Measurements from ENCODE around the gene AGBL1. TPM values are rescaled to one million over a fixed set of nuclear protein-coding genes. Genes with fewer than 3 reads are reported as not detected.
"Not testable (repeated sequence)": the region's sequence is repeated elsewhere in the genome, so short reads cannot be mapped to it uniquely, and the experiment has no call there.

AGBL1 gene
- total RNA-seq, 2 donors from 2014 or later: not detected

- TF ChIP-seq, protein P1, sequence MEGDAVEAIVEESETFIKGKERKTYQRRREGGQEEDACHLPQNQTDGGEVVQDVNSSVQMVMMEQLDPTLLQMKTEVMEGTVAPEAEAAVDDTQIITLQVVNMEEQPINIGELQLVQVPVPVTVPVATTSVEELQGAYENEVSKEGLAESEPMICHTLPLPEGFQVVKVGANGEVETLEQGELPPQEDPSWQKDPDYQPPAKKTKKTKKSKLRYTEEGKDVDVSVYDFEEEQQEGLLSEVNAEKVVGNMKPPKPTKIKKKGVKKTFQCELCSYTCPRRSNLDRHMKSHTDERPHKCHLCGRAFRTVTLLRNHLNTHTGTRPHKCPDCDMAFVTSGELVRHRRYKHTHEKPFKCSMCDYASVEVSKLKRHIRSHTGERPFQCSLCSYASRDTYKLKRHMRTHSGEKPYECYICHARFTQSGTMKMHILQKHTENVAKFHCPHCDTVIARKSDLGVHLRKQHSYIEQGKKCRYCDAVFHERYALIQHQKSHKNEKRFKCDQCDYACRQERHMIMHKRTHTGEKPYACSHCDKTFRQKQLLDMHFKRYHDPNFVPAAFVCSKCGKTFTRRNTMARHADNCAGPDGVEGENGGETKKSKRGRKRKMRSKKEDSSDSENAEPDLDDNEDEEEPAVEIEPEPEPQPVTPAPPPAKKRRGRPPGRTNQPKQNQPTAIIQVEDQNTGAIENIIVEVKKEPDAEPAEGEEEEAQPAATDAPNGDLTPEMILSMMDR (IDR thresholded peaks at IDR 0.05): no peak
- no peaks in the 10 kb centered on the region for H3K4me1 ChIP-seq (ENCODE audit: control insufficient read depth in 1 of 2, low read depth in 2 of 2)
- no peak for ATAC-seq (ENCODE audit: insufficient number of reproducible peaks, low FRiP score, low read depth)
- no peak overlapping the region for H3K4me3 ChIP-seq
- no peak overlapping the region for H3K27ac ChIP-seq
- H3K27me3 ChIP-seq (replicated peaks; ENCODE audit: insufficient read depth): no peaks in the 10 kb centered on the region
- no peaks in the 10 kb centered on the region for H3K36me3 ChIP-seq
- H3K9me3 ChIP-seq: no peaks in the 10 kb centered on the region
- no peak for DNase-seq (ENCODE audit: low spot score)
These were observed 797.5 kb downstream of the AGBL1 start for GRCh38 chr15:86877171-86877631.

GRCh38 chr15:86878844-86879243 lies 799.2 kb downstream of the AGBL1 start:
- not testable (repeated sequence) for H3K36me3 ChIP-seq; H3K27me3 ChIP-seq (replicated peaks; ENCODE audit: insufficient read depth); DNase-seq (ENCODE audit: low spot score); H3K4me1 ChIP-seq (ENCODE audit: control insufficient read depth in 1 of 2, low read depth in 2 of 2); H3K4me3 ChIP-seq; ATAC-seq (ENCODE audit: insufficient number of reproducible peaks, low FRiP score, low read depth); H3K9me3 ChIP-seq; H3K27ac ChIP-seq

DNA sequence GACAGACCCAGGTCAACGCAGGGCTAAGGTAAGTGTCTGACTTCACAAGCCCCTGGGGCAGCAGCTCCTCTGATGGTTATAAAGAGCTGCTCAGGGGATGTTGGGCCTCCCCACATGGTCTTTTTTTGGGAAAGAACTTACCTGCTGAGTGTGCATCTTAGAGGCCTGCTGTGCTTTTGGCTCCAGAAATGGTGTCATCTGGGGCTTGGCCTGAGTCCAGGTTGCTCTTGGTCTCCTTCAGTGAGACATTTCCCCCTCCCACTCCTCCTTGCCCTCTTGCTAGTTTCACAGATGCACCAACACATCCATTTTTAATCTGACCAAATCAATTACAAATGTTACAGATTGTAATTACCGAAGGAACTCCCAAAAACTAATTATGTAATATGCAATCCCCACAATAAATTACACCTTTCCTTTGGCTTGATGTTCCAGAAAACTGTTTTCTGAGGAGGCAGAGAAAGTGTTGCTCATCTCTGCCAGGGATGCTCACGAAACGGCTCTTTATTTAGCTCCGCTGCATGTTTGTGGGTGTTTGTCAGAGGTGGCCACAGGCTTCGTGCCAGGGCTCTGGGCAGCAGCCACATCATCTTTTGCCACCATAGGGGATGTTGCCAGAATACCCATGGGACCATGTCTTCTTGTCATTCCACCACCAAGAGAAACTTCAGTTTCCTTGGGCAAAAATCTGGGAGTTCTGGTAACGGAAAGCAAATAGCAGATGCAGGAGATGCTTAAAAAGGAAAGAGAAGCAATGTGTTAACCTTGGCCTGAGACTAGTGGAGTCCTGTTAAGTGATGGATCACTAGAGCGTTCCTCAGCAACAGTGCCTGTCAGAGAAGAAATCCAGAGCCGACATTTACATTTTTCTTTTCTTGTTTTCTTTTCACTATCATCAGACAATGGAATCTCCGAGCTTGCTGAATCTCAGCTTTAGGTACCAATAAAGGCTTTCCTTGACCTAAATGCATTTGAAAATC lies 799.9 kb downstream of the AGBL1 start:
- TF ChIP-seq, protein P1 (IDR thresholded peaks at IDR 0.05): no peak
- Histone ChIP-seq H3K4me3 (no peak overlapping the region), H3K27me3 (replicated peaks; ENCODE audit: insufficient read depth) (no peaks in the 10 kb centered on the region), H3K36me3 (no peaks in the 10 kb centered on the region), H3K4me1 (ENCODE audit: control insufficient read depth in 1 of 2, low read depth in 2 of 2) (no peaks in the 10 kb centered on the region), H3K27ac (no peak overlapping the region), H3K9me3 (no peaks in the 10 kb centered on the region)
- DNase-seq (ENCODE audit: low spot score): no peak
- no peak for ATAC-seq (ENCODE audit: insufficient number of reproducible peaks, low FRiP score, low read depth)

GRCh38 chr15:86885616-86886015 lies 805.9 kb downstream of the AGBL1 start:
- DNase-seq (ENCODE audit: low spot score) (no peak), ATAC-seq (ENCODE audit: insufficient number of reproducible peaks, low FRiP score, low read depth) (no peak)
- no peaks in the 10 kb centered on the region for H3K36me3 ChIP-seq
- H3K9me3 ChIP-seq: no peaks in the 10 kb centered on the region
- no peak overlapping the region for H3K4me3 ChIP-seq
- no peak overlapping the region for H3K27ac ChIP-seq
- no peaks in the 10 kb centered on the region for H3K27me3 ChIP-seq (replicated peaks; ENCODE audit: insufficient read depth)
- no peaks in the 10 kb centered on the region for H3K4me1 ChIP-seq (ENCODE audit: control insufficient read depth in 1 of 2, low read depth in 2 of 2)
- TF ChIP-seq, protein P1 (IDR thresholded peaks at IDR 0.05): no peak

DNA sequence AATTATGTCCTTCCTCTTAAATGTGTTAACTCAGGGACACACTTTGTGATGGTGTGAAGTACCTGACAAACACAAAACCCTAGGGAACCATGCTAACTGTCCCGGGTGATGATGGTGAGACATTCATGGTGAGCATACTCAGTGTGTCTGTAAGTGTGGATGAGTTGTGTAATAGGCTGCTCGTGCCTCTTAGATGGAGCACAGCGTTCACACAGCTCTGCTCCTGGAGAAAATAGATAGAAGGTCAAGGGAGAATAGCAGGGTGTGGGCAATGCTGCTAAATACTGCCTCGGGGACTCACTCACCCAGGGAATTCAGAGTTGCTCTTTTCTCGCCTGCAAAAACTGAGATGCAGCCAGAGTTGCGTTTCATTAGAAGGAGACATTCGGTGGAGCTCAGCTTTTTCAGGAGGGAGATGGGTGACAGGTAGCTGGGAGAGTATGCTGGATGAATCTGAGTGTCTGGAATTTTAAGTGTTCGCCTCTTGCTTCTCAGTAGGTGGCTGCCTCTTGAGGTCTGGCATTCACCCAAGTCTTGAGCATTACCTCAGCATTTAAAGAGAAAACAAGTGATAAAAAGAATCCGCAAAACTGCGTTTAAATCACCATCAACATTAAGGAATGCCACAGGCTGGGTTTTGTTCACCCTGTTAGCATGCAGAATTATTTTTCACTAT lies 813.2 kb downstream of the AGBL1 start:
- H3K4me3 ChIP-seq: no peak overlapping the region
- no peaks in the 10 kb centered on the region for H3K36me3 ChIP-seq
- no peak overlapping the region for H3K27ac ChIP-seq
- H3K4me1 ChIP-seq (ENCODE audit: control insufficient read depth in 1 of 2, low read depth in 2 of 2): no peaks in the 10 kb centered on the region
- H3K9me3 ChIP-seq: no peaks in the 10 kb centered on the region
- DNase-seq (ENCODE audit: low spot score) (no peak), ATAC-seq (ENCODE audit: insufficient number of reproducible peaks, low FRiP score, low read depth) (no peak)
- H3K27me3 ChIP-seq (replicated peaks; ENCODE audit: insufficient read depth): no peaks in the 10 kb centered on the region
- TF ChIP-seq, protein P1 (IDR thresholded peaks at IDR 0.05): no peak

All from thoracic aorta (tissue), 2 donors.